CD4-positive, alpha-beta T cell (primary cell): ENCODE data around the gene ARAP2. TPM values are rescaled to one million over a fixed set of nuclear protein-coding genes. Genes with fewer than 3 reads are reported as not detected.

Source experiments
- ATAC-seq: fragments of 200-7000 bp; cut with Tn5 transposase; one replicate; pipeline ENCODE4 v1.10.0; 2022; ENCODE audit warnings: mild to moderate bottlenecking; ENCODE audit not compliant: poor library complexity
- CTCF ChIA-PET: fragments of 350-600 bp; sonication (Branson Sonifier 250); formaldehyde crosslinking; loops from one replicate; lab custom pipeline; 2021; ENCODE audit warnings: antibody characterized with exemption, inconsistent platforms; lab: Charles Lee
- POLR2A ChIA-PET: fragments of 350-600 bp; sonication (Branson Sonifier 250); formaldehyde crosslinking; loops from one replicate; lab custom pipeline; 2021; ENCODE audit warnings: antibody characterized with exemption, inconsistent platforms; lab: Charles Lee
- DNase-seq, 14 experiments: peaks; one replicate each; pipeline ENCODE4 v3.0.0-alpha.2; 2013 to 2020; ENCODE audit warnings: mixed read lengths in 2 of 14
- H3K27ac ChIP-seq, 2 donors: one replicate each; pipeline versions ENCODE4 v1.5.1 to v1.7.0; 2013; ENCODE audit warnings: low read length in 2 of 2, low read depth in 1 of 2, mild to moderate bottlenecking in 1 of 2
- H3K27me3 ChIP-seq, 2 experiments: 1 replicate in 1 of 2; 2 replicates in 1 of 2; pipeline versions ENCODE4 v1.6.1 to v1.7.0; 2013; ENCODE audit warnings: low read length in 2 of 2, control low read depth in 1 of 2, mild to moderate bottlenecking in 1 of 2, moderate library complexity in 1 of 2; ENCODE audit not compliant: insufficient read depth in 2 of 2, control insufficient read depth in 1 of 2
- H3K36me3 ChIP-seq: one replicate; pipeline ENCODE4 v1.6.1; 2013; ENCODE audit warnings: low read length, control low read depth; ENCODE audit not compliant: insufficient read depth
- H3K4me1 ChIP-seq: one replicate; pipeline ENCODE4 v1.6.1; 2013; ENCODE audit warnings: low read length, control low read depth; ENCODE audit not compliant: insufficient read depth
- H3K4me3 ChIP-seq: one replicate; pipeline ENCODE4 v1.5.1; 2013; ENCODE audit warnings: mild to moderate bottlenecking, low read length, moderate library complexity
- H3K9me3 ChIP-seq, 2 experiments: 1 replicate in 1 of 2; 2 replicates in 1 of 2; pipeline versions ENCODE4 v1.6.1 to v1.7.0; 2013; ENCODE audit warnings: low read length in 2 of 2, mild to moderate bottlenecking in 2 of 2, control low read depth in 1 of 2, moderate library complexity in 1 of 2; ENCODE audit not compliant: control insufficient read depth in 1 of 2, insufficient read depth in 1 of 2
- H3K27ac Mint-ChIP-seq: one replicate; pipeline ENCODE4 v1.8.0; 2020; ENCODE audit warnings: mixed read lengths
- H3K27me3 Mint-ChIP-seq: one replicate; pipeline ENCODE4 v1.8.0; 2021; ENCODE audit warnings: mixed read lengths
- H3K36me3 Mint-ChIP-seq: one replicate; pipeline ENCODE4 v1.8.0; 2021; ENCODE audit warnings: low read depth, mixed read lengths
- H3K4me1 Mint-ChIP-seq: one replicate; pipeline ENCODE4 v1.8.0; 2021; ENCODE audit warnings: low read depth, mixed read lengths
- H3K4me3 Mint-ChIP-seq: one replicate; pipeline ENCODE4 v1.8.0; 2020; ENCODE audit warnings: mild to moderate bottlenecking, mixed read lengths
- H3K9me3 Mint-ChIP-seq: one replicate; pipeline ENCODE4 v1.8.0; 2020; ENCODE audit warnings: mixed read lengths
- CTCF ChIP-seq: fragments of 200-600 bp; IDR thresholded peaks from one replicate; pipeline ENCODE4 v1.8.0; 2022; ENCODE audit warnings: antibody characterized with exemption, mild to moderate bottlenecking
- intact Hi-C, 2 experiments: fragments of 100-400 bp; cut with DNase I in 1 of 2; cut with micrococcal nuclease in 1 of 2; formaldehyde crosslinking; loops; one replicate each; pipeline versions ENCODE4 v1.15.1 to v1.9.0; 2023 to 2025; cut with DNase I, micrococcal nuclease
- total RNA-seq, 174 experiments: library from RNA in 2 of 174; stranded (reverse) in 2 of 174; gene quantifications; one replicate each; pipeline ENCODE4 v1.2.3 and lab custom pipeline; 2021 to 2026

The ARAP2 gene
- total RNA-seq, 2 experiments from 2014 or later = 54.3 to 63.4 TPM

GRCh38 chr4:36222702-36223101 is 21.6 kb downstream of the ARAP2 start:
- no peak overlapping the region for H3K4me3 ChIP-seq
- H3K4me3 Mint-ChIP-seq = no peak overlapping the region
- H3K27me3 ChIP-seq = no peaks in the 10 kb centered on the region
- no peaks in the 10 kb centered on the region for H3K9me3 ChIP-seq
- H3K36me3 ChIP-seq = peaks cover 3% of the 10 kb centered on the region
- intact Hi-C loops = no loop called here
- H3K27ac Mint-ChIP-seq = no peak overlapping the region
- no peak overlapping the region for H3K27ac ChIP-seq
- CTCF ChIA-PET = interaction anchor here (0.7 to 1.5 kb wide), 5 partner anchors 10 to 177 kb away, joined by 3 to 4 read pairs (median 4); no protein-coding TSS in a partner anchor
- POLR2A ChIA-PET = interaction anchor here (1.2 to 1.5 kb wide), 2 partner anchors 19 to 31 kb away, joined by 4 to 5 read pairs; no protein-coding TSS in a partner anchor
- H3K36me3 Mint-ChIP-seq = peaks cover 12% of the 10 kb centered on the region
- TF ChIP-seq CTCF = no peak
- no peaks in the 10 kb centered on the region for H3K27me3 Mint-ChIP-seq
- H3K4me1 Mint-ChIP-seq = peaks cover 86% of the 10 kb centered on the region
- ATAC-seq (no peak), DNase-seq (no peak)
- peaks cover 9% of the 10 kb centered on the region for H3K4me1 ChIP-seq
- peaks cover 2% of the 10 kb centered on the region for H3K9me3 Mint-ChIP-seq

- Mint-ChIP-seq H3K27ac (no peak overlapping the region), H3K27me3 (no peaks in the 10 kb centered on the region), H3K4me3 (no peak overlapping the region), H3K36me3 (peaks cover 12% of the 10 kb centered on the region), H3K9me3 (peaks cover 2% of the 10 kb centered on the region), H3K4me1 (peaks cover 67% of the 10 kb centered on the region)
- ATAC-seq = no peak
- CTCF ChIA-PET = no interaction called here
- no peak overlapping the region for H3K27ac ChIP-seq
- POLR2A ChIA-PET = interaction anchor here (1.2 kb wide), 1 partner anchor 24 kb away, joined by 4 read pairs; the partner anchor contains the start of gene ARAP2
- H3K27me3 ChIP-seq = no peaks in the 10 kb centered on the region
- no peak for TF ChIP-seq CTCF
- H3K36me3 ChIP-seq = peaks cover 3% of the 10 kb centered on the region
- H3K4me1 ChIP-seq = peaks cover 7% of the 10 kb centered on the region
- no peaks in the 10 kb centered on the region for H3K9me3 ChIP-seq
- intact Hi-C loops = no loop called here
- DNase-seq = no peak
- no peak overlapping the region for H3K4me3 ChIP-seq
Measured at GRCh38 chr4:36220776-36221175, 23.5 kb downstream of the ARAP2 start.

GRCh38 chr4:36218121-36218520 is 26.2 kb downstream of the ARAP2 start:
- Mint-ChIP-seq H3K4me3 (no peak overlapping the region), H3K9me3 (no peaks in the 10 kb centered on the region), H3K27ac (no peak overlapping the region), H3K27me3 (no peaks in the 10 kb centered on the region), H3K4me1 (peaks cover 62% of the 10 kb centered on the region), H3K36me3 (peaks cover 22% of the 10 kb centered on the region)
- Histone ChIP-seq H3K4me3 (no peak overlapping the region), H3K36me3 (peaks cover 8% of the 10 kb centered on the region), H3K27ac (no peak overlapping the region), H3K9me3 (no peaks in the 10 kb centered on the region), H3K27me3 (no peaks in the 10 kb centered on the region), H3K4me1 (peaks cover 2% of the 10 kb centered on the region)
- intact Hi-C loops = no loop called here
- ChIA-PET CTCF (no interaction called here), POLR2A (interaction anchor here (0.8 kb wide), 1 partner anchor 59 kb away, joined by 4 read pairs; no protein-coding TSS in a partner anchor)
- no peak for TF ChIP-seq CTCF
- ATAC-seq (no peak), DNase-seq (no peak)
